ENCODE data around the gene DST. TPM values are rescaled to one million over a fixed set of nuclear protein-coding genes. Genes with fewer than 3 reads are reported as not detected.
"Not testable (repeated sequence)": the region's sequence is repeated elsewhere in the genome, so short reads cannot be mapped to it uniquely, and the experiment has no call there.

DST gene
- total RNA-seq, 1 donor from 2014 or later, result 183 TPM

GRCh38 chr6:56567501-56567900, 75.2 kb downstream of the DST start:
- Histone ChIP-seq H3K9me3 (ENCODE audit: control insufficient read depth in 3 of 3, low read length in 3 of 3) (no peaks in the 10 kb centered on the region), H3K9ac (ENCODE audit: low read depth in 1 of 3, low read length in 3 of 3) (no peak overlapping the region), H3K4me3 (ENCODE audit: low read length in 3 of 3) (no peak overlapping the region), H3K27me3 (ENCODE audit: control insufficient read depth in 3 of 3, insufficient read depth in 3 of 3, low read length in 3 of 3) (no peaks in the 10 kb centered on the region), H3K4me1 (ENCODE audit: control insufficient read depth in 3 of 3, insufficient read depth in 3 of 3, low read length in 3 of 3) (no peaks in the 10 kb centered on the region), H3K36me3 (ENCODE audit: control insufficient read depth in 3 of 3, insufficient read depth in 3 of 3, low read length in 3 of 3) (peaks cover 6 to 21% (median 11%) of the 10 kb centered on the region in 3 donors), H3K27ac (ENCODE audit: low read depth, low read length) (no peak overlapping the region)

- H3K36me3 ChIP-seq (ENCODE audit: control insufficient read depth in 3 of 3, insufficient read depth in 3 of 3, low read length in 3 of 3), result peaks cover 7 to 36% (median 27%) of the 10 kb centered on the region in 3 donors
- H3K27me3 ChIP-seq (ENCODE audit: control insufficient read depth in 3 of 3, insufficient read depth in 3 of 3, low read length in 3 of 3); H3K4me1 ChIP-seq (ENCODE audit: control insufficient read depth in 3 of 3, insufficient read depth in 3 of 3, low read length in 3 of 3); H3K9ac ChIP-seq (ENCODE audit: low read depth in 1 of 3, low read length in 3 of 3); H3K9me3 ChIP-seq (ENCODE audit: control insufficient read depth in 3 of 3, low read length in 3 of 3); H3K27ac ChIP-seq (ENCODE audit: low read depth, low read length); H3K4me3 ChIP-seq (ENCODE audit: low read length in 3 of 3): not testable (repeated sequence)
Observed at GRCh38 chr6:56562730-56563129, 80.0 kb downstream of the DST start.

GRCh38 chr6:56556751-56557540, 85.7 kb downstream of the DST start:
- Histone ChIP-seq H3K4me1 (ENCODE audit: control insufficient read depth in 3 of 3, insufficient read depth in 3 of 3, low read length in 3 of 3) (peaks cover 0 to 9% (median 3%) of the 10 kb centered on the region in 3 donors), H3K9me3 (ENCODE audit: control insufficient read depth in 3 of 3, low read length in 3 of 3) (no peaks in the 10 kb centered on the region), H3K36me3 (ENCODE audit: control insufficient read depth in 3 of 3, insufficient read depth in 3 of 3, low read length in 3 of 3) (peaks cover 13 to 44% (median 29%) of the 10 kb centered on the region in 3 donors), H3K27me3 (ENCODE audit: control insufficient read depth in 3 of 3, insufficient read depth in 3 of 3, low read length in 3 of 3) (no peaks in the 10 kb centered on the region), H3K9ac (ENCODE audit: low read depth in 1 of 3, low read length in 3 of 3) (no peak overlapping the region), H3K27ac (ENCODE audit: low read depth, low read length) (no peak overlapping the region), H3K4me3 (ENCODE audit: low read length in 3 of 3) (no peak overlapping the region)

GRCh38 chr6:56555438-56555872, 87.2 kb downstream of the DST start:
- Histone ChIP-seq H3K4me1 (ENCODE audit: control insufficient read depth in 3 of 3, insufficient read depth in 3 of 3, low read length in 3 of 3) (peaks cover 3 to 11% (median 5%) of the 10 kb centered on the region in 3 donors), H3K9ac (ENCODE audit: low read depth in 1 of 3, low read length in 3 of 3) (no peak overlapping the region), H3K27me3 (ENCODE audit: control insufficient read depth in 3 of 3, insufficient read depth in 3 of 3, low read length in 3 of 3) (no peaks in the 10 kb centered on the region), H3K9me3 (ENCODE audit: control insufficient read depth in 3 of 3, low read length in 3 of 3) (no peaks in the 10 kb centered on the region), H3K27ac (ENCODE audit: low read depth, low read length) (no peak overlapping the region), H3K4me3 (ENCODE audit: low read length in 3 of 3) (no peak overlapping the region), H3K36me3 (ENCODE audit: control insufficient read depth in 3 of 3, insufficient read depth in 3 of 3, low read length in 3 of 3) (peaks cover 13 to 40% (median 20%) of the 10 kb centered on the region in 3 donors)

- Histone ChIP-seq H3K27me3 (ENCODE audit: control insufficient read depth in 3 of 3, insufficient read depth in 3 of 3, low read length in 3 of 3) (no peaks in the 10 kb centered on the region), H3K4me1 (ENCODE audit: control insufficient read depth in 3 of 3, insufficient read depth in 3 of 3, low read length in 3 of 3) (peaks cover 3 to 18% (median 11%) of the 10 kb centered on the region in 3 donors), H3K36me3 (ENCODE audit: control insufficient read depth in 3 of 3, insufficient read depth in 3 of 3, low read length in 3 of 3) (peaks cover 4 to 21% (median 13%) of the 10 kb centered on the region in 3 donors), H3K9ac (ENCODE audit: low read depth in 1 of 3, low read length in 3 of 3) (no peak overlapping the region), H3K4me3 (ENCODE audit: low read length in 3 of 3) (no peak overlapping the region), H3K27ac (ENCODE audit: low read depth, low read length) (no peak overlapping the region), H3K9me3 (ENCODE audit: control insufficient read depth in 3 of 3, low read length in 3 of 3) (no peaks in the 10 kb centered on the region)
Observed at GRCh38 chr6:56552187-56553130, 90.2 kb downstream of the DST start.

- Histone ChIP-seq H3K27me3 (ENCODE audit: control insufficient read depth in 3 of 3, insufficient read depth in 3 of 3, low read length in 3 of 3) (no peaks in the 10 kb centered on the region), H3K4me3 (ENCODE audit: low read length in 3 of 3) (no peak overlapping the region), H3K27ac (ENCODE audit: low read depth, low read length) (no peak overlapping the region), H3K36me3 (ENCODE audit: control insufficient read depth in 3 of 3, insufficient read depth in 3 of 3, low read length in 3 of 3) (peaks cover 4 to 21% (median 13%) of the 10 kb centered on the region in 3 donors), H3K9ac (ENCODE audit: low read depth in 1 of 3, low read length in 3 of 3) (no peak overlapping the region), H3K9me3 (ENCODE audit: control insufficient read depth in 3 of 3, low read length in 3 of 3) (no peaks in the 10 kb centered on the region), H3K4me1 (ENCODE audit: control insufficient read depth in 3 of 3, insufficient read depth in 3 of 3, low read length in 3 of 3) (peaks cover 3 to 18% (median 11%) of the 10 kb centered on the region in 3 donors)
Observed at GRCh38 chr6:56551409-56552120, 91.1 kb downstream of the DST start.

- Histone ChIP-seq H3K4me3 (ENCODE audit: low read length in 3 of 3) (no peak overlapping the region), H3K9me3 (ENCODE audit: control insufficient read depth in 3 of 3, low read length in 3 of 3) (no peaks in the 10 kb centered on the region), H3K4me1 (ENCODE audit: control insufficient read depth in 3 of 3, insufficient read depth in 3 of 3, low read length in 3 of 3) (peaks cover 3 to 18% (median 8%) of the 10 kb centered on the region in 3 donors), H3K27me3 (ENCODE audit: control insufficient read depth in 3 of 3, insufficient read depth in 3 of 3, low read length in 3 of 3) (no peaks in the 10 kb centered on the region), H3K27ac (ENCODE audit: low read depth, low read length) (no peak overlapping the region), H3K36me3 (ENCODE audit: control insufficient read depth in 3 of 3, insufficient read depth in 3 of 3, low read length in 3 of 3) (peaks cover 4 to 18% (median 10%) of the 10 kb centered on the region in 3 donors), H3K9ac (ENCODE audit: low read depth in 1 of 3, low read length in 3 of 3) (no peak overlapping the region)
Observed at GRCh38 chr6:56550301-56550700, 92.4 kb downstream of the DST start.

- Histone ChIP-seq H3K4me3 (ENCODE audit: low read length in 3 of 3) (no peak overlapping the region), H3K9me3 (ENCODE audit: control insufficient read depth in 3 of 3, low read length in 3 of 3) (no peaks in the 10 kb centered on the region), H3K36me3 (ENCODE audit: control insufficient read depth in 3 of 3, insufficient read depth in 3 of 3, low read length in 3 of 3) (peaks cover 0 to 12% (median 3%) of the 10 kb centered on the region in 3 donors), H3K4me1 (ENCODE audit: control insufficient read depth in 3 of 3, insufficient read depth in 3 of 3, low read length in 3 of 3) (peaks cover 4 to 18% (median 8%) of the 10 kb centered on the region in 3 donors), H3K27ac (ENCODE audit: low read depth, low read length) (peak overlapping the region; percentile 26), H3K27me3 (ENCODE audit: control insufficient read depth in 3 of 3, insufficient read depth in 3 of 3, low read length in 3 of 3) (no peaks in the 10 kb centered on the region), H3K9ac (ENCODE audit: low read depth in 1 of 3, low read length in 3 of 3) (no peak overlapping the region)
Observed at GRCh38 chr6:56549014-56549413, 93.7 kb downstream of the DST start.

GRCh38 chr6:56547687-56548086, 95.0 kb downstream of the DST start:
- Histone ChIP-seq H3K9me3 (ENCODE audit: control insufficient read depth in 3 of 3, low read length in 3 of 3) (no peaks in the 10 kb centered on the region), H3K4me3 (ENCODE audit: low read length in 3 of 3) (no peak overlapping the region), H3K27ac (ENCODE audit: low read depth, low read length) (no peak overlapping the region), H3K4me1 (ENCODE audit: control insufficient read depth in 3 of 3, insufficient read depth in 3 of 3, low read length in 3 of 3) (peaks cover 8 to 24% (median 9%) of the 10 kb centered on the region in 3 donors), H3K36me3 (ENCODE audit: control insufficient read depth in 3 of 3, insufficient read depth in 3 of 3, low read length in 3 of 3) (peaks cover 0 to 4% (median 3%) of the 10 kb centered on the region in 3 donors), H3K9ac (ENCODE audit: low read depth in 1 of 3, low read length in 3 of 3) (no peak overlapping the region), H3K27me3 (ENCODE audit: control insufficient read depth in 3 of 3, insufficient read depth in 3 of 3, low read length in 3 of 3) (no peaks in the 10 kb centered on the region)

All from skeletal muscle tissue (tissue), 4 donors.